22Rv1 (cell line): ENCODE results near the gene RSPH3.
"Not testable (repeated sequence)": the region's sequence is repeated elsewhere in the genome, so short reads cannot be mapped to it uniquely, and the experiment has no call there.

Source experiments
- H3K27ac ChIP-seq: fragments of 450-650 bp; 2 replicates; pipeline ENCODE4 v1.5.1; 2017
- ZFX ChIP-seq: fragments of 450-650 bp; IDR thresholded peaks from 2 replicates; pipeline ENCODE4 v1.6.1; 2017; ENCODE audit warnings: antibody characterized with exemption, borderline replicate concordance
- TF ChIP-seq, protein P1 (sequence below): fragments of 450-650 bp; IDR thresholded peaks from 2 replicates; pipeline ENCODE4 v1.5.1; 2017; ENCODE audit warnings: mild to moderate bottlenecking

RSPH3 gene

DNA sequence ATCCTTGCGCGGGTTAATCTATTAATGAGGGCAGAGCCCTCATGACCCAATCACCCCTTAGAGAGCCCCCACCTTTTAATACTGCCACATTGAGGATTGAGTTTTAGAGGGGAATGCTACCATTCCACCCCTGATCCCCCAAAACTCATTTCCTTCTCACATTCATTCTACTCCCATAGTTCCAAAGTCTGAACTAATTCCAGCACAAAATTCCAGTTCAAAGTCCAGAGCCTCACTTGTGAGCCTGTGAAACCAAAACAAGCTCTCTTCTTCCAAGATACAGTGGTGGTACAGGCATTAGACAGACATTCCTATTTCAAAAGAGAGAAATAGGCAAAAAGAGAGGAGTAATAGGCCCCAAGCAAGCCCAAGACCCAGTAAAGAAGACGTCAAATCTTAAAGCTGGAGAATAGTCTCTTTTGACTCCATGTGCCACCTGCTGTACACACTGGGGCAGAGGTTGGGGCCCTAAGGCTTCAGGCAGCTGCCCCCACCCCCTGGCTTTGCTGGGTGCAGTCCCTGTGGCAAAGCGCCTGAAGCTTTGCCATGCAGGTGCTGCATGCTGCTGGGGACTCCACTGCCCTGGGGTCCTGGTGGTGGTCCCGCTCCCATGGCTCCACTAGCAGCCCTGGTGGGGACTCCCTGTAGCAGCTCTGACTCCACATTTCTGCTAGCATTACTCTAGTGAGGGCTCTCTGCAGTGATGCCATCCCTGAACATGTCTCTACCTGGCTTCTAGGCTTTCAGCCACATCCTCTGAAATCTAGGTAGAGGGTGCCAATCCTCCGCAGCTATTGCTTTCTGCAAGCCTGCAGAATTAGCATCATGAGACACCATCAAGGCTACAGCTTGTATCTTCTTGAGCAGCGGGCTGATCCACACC, 41.3 kb downstream of the RSPH3 start:
- TF ChIP-seq, protein P1, sequence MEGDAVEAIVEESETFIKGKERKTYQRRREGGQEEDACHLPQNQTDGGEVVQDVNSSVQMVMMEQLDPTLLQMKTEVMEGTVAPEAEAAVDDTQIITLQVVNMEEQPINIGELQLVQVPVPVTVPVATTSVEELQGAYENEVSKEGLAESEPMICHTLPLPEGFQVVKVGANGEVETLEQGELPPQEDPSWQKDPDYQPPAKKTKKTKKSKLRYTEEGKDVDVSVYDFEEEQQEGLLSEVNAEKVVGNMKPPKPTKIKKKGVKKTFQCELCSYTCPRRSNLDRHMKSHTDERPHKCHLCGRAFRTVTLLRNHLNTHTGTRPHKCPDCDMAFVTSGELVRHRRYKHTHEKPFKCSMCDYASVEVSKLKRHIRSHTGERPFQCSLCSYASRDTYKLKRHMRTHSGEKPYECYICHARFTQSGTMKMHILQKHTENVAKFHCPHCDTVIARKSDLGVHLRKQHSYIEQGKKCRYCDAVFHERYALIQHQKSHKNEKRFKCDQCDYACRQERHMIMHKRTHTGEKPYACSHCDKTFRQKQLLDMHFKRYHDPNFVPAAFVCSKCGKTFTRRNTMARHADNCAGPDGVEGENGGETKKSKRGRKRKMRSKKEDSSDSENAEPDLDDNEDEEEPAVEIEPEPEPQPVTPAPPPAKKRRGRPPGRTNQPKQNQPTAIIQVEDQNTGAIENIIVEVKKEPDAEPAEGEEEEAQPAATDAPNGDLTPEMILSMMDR: no peak
- no peak for TF ChIP-seq ZFX
- no peak overlapping the region for H3K27ac ChIP-seq

DNA sequence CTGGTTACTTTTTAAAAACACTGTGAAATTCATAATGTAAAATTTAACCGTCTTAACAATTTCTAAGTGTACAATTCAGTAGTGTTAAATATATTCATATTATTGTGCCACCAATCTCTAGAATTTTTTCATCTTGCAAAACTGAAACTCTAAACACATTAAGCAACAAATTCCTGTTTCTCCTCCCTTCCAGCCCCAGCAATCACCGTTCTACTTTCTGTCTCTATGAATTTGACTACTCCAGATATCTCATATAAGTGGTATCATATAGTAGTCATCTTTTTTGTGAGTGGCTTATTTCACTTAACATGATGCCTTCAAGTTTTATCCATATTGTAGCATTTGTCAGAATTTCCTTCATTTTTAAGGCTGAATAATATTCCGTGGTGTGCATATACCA, 44.7 kb downstream of the RSPH3 start:
- no peak for TF ChIP-seq ZFX
- TF ChIP-seq, protein P1: no peak
- no peak overlapping the region for H3K27ac ChIP-seq

DNA sequence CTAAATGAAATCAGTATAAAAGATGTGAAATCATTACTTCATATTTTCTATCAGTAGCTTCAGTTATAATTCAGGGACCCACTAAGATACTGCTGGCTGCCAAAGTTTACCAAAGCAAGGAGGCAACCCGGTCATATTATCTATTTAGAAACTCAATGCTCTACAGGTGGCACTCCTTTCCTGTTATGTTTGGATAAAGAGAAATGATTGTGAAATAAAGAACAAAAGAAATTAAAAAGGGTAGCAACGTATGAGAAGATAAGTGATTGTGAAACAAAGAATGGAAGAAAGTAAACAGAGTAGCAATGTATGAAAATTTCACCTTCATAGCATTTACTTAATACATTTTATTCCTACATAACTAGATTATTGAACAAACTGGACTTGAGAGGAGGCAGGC, 45.2 kb downstream of the RSPH3 start:
- TF ChIP-seq, protein P1: no peak
- TF ChIP-seq ZFX: no peak
- H3K27ac ChIP-seq: no peak overlapping the region

DNA sequence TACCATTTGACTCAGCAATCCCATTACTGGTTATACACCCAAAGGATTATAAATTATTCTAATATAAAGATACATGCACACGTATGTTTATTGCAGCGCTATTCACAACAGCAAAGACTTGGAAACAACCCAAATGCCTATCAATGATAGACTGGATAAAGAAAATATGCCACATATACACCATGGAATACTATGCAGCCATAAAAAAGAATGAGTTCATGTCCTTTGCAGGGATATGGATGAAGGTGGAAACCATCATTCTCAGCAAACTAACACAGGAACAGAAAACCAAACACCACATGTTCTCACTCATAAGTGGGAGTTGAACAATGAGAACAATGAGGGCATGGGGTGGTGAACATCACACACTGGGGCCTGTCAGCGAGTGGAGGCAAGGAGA, 48.0 kb downstream of the RSPH3 start:
- not testable (repeated sequence) for H3K27ac ChIP-seq

DNA sequence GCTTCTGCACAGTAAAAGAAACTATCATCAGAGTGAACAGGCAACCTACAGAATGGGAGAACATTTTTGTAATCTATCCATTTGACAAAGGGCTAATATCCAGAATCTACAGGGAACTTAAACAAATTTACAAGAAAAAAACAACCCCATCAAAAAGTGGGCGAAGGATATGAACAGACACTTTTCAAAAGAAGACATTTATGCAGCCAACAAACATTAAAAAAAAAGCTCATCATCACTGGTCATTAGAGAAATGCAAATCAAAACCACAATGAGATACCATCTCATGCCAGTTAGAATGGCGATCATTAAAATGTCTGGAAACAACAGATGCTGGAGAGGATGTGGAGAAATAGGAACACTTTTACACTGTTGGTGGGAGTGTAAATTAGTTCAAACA, 48.4 kb downstream of the RSPH3 start:
- not testable (repeated sequence) for H3K27ac ChIP-seq

DNA sequence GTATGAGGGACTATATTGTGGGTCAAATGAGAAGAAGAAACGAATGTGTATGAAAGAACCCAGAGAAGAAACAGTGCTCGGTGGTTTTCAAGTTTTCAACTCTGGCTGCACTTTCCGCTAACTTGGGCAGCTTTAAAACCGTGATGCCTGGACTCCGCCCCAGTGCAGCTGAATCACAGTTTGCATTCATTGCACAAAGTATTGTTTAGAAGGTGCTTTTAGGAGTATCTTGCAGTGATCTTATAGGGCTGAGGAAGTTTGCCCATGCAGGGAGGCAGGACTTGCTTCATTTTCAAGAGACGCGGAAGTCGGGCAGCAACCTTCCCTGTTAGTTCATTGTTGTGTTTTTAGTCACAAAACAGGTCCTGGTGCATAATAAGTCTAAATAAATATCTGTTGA, 52.7 kb downstream of the RSPH3 start:
- TF ChIP-seq ZFX: no peak
- TF ChIP-seq, protein P1: no peak
- no peak overlapping the region for H3K27ac ChIP-seq

DNA sequence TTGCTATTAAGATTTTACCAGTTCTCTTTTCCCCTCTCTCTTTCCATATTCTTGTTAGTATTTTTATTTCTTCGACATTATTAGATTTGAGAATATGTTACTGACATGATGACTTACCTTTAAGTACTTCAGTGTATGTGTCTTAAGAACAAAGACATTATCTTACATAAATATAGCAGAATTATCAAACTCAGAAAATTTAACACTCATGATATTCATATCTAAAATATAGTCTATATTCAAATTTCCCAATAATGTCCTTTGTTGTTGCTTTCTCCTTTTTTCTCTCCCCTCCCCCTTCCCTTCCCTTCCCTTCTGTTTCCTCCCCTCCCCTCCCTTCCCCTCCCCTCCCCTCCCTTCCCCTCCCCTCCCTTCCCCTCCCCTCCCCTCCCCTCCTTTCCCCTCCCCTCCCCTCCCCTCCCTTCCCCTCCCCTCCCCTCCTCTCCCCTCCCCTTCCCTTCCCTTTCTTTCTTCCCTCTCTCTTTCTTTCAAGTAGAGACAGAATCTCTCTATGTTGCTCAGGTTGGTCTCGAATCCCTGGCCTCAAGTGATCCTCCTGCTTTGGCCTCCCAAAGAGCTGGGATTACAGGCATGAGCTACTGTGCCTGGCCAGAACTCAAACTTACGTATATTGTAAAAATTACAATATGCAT, 56.5 kb downstream of the RSPH3 start:
- TF ChIP-seq, protein P1: no peak
- no peak for TF ChIP-seq ZFX
- H3K27ac ChIP-seq: no peak overlapping the region

DNA sequence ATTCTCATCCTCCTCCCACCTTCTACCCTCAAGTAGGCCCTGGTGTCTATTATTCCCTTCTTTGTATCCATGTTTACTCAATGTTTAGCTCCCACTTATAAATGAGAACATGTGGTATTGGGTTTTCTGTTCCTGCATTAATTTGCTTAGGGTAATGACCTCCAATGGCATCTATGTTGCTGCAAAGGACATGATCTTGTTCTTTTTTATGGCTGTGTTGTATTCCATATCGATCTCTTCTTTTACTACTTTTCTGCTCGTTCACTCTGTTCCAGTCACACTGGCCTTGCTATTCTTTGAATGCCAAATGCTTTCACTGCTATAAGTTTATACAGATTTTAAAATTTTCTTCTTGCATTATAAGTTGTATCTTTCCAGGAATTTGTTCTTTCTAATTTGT, 57.7 kb downstream of the RSPH3 start:
- TF ChIP-seq, protein P1: no peak
- TF ChIP-seq ZFX: no peak
- no peak overlapping the region for H3K27ac ChIP-seq
